WERI-Rb-1 (cell line): Measurements from ENCODE around the gene DCAF17.

Experiments
- DNase-seq: peaks from one replicate; pipeline ENCODE4 v3.0.0-alpha.2; 2020
- H3K27ac ChIP-seq: fragments of 250-450 bp; sonication (Bioruptor Pico); 2 replicates; pipeline ENCODE4 v1.5.1; 2020; ENCODE audit warnings: mild to moderate bottlenecking, moderate library complexity
- H3K27me3 ChIP-seq: fragments of 250-450 bp; sonication (Bioruptor Pico); 2 replicates; pipeline ENCODE4 v1.5.1; 2021; ENCODE audit warnings: mild to moderate bottlenecking, low read depth, moderate library complexity; ENCODE audit not compliant: insufficient read depth, severe bottlenecking
- H3K36me3 ChIP-seq: fragments of 250-450 bp; sonication (Bioruptor Pico); 2 replicates; pipeline ENCODE4 v1.5.1; 2020; ENCODE audit warnings: mild to moderate bottlenecking, moderate library complexity
- H3K4me3 ChIP-seq: 2 replicates; pipeline ENCODE4 v1.5.1; 2011; ENCODE audit warnings: low read depth, mild to moderate bottlenecking, control low read depth, low read length
- H3K9me3 ChIP-seq: fragments of 250-450 bp; sonication (Bioruptor Pico); 2 replicates; pipeline ENCODE4 v1.5.1; 2021; ENCODE audit warnings: mild to moderate bottlenecking, moderate library complexity; ENCODE audit not compliant: severe bottlenecking
- CTCF ChIP-seq: IDR thresholded peaks from 2 replicates; pipeline ENCODE4 v1.5.1; 2011; ENCODE audit warnings: low read depth, mild to moderate bottlenecking, control low read depth, inconsistent platforms, low read length

The DCAF17 gene

GRCh38 chr2:171407030-171407675 is 26.9 kb upstream of the DCAF17 start:
- no peak for DNase-seq
- peaks cover 20% of the 10 kb centered on the region for H3K9me3 ChIP-seq
- H3K27me3 ChIP-seq = no peaks in the 10 kb centered on the region
- no peaks in the 10 kb centered on the region for H3K36me3 ChIP-seq
- no peak overlapping the region for H3K4me3 ChIP-seq
- no peak for TF ChIP-seq CTCF
- no peak overlapping the region for H3K27ac ChIP-seq

GRCh38 chr2:171407676-171408044 is 26.4 kb upstream of the DCAF17 start:
- DNase-seq = no peak
- H3K36me3 ChIP-seq = no peaks in the 10 kb centered on the region
- H3K27ac ChIP-seq = no peak overlapping the region
- no peaks in the 10 kb centered on the region for H3K27me3 ChIP-seq
- TF ChIP-seq CTCF = no peak
- peaks cover 15% of the 10 kb centered on the region for H3K9me3 ChIP-seq
- H3K4me3 ChIP-seq = no peak overlapping the region

GRCh38 chr2:171409436-171409971 is 24.5 kb upstream of the DCAF17 start:
- no peak for DNase-seq
- H3K36me3 ChIP-seq = no peaks in the 10 kb centered on the region
- H3K27me3 ChIP-seq = no peaks in the 10 kb centered on the region
- H3K9me3 ChIP-seq = peaks cover 5% of the 10 kb centered on the region
- TF ChIP-seq CTCF = no peak
- H3K4me3 ChIP-seq = no peak overlapping the region
- no peak overlapping the region for H3K27ac ChIP-seq

- no peaks in the 10 kb centered on the region for H3K9me3 ChIP-seq
- H3K27me3 ChIP-seq = no peaks in the 10 kb centered on the region
- no peak for TF ChIP-seq CTCF
- H3K36me3 ChIP-seq = no peaks in the 10 kb centered on the region
- no peak overlapping the region for H3K4me3 ChIP-seq
- no peak for DNase-seq
- no peak overlapping the region for H3K27ac ChIP-seq
These were observed 23.9 kb upstream of the DCAF17 start for GRCh38 chr2:171410101-171410500.

GRCh38 chr2:171410624-171411023 is 23.4 kb upstream of the DCAF17 start:
- no peak overlapping the region for H3K27ac ChIP-seq
- H3K9me3 ChIP-seq = no peaks in the 10 kb centered on the region
- no peaks in the 10 kb centered on the region for H3K36me3 ChIP-seq
- H3K4me3 ChIP-seq = no peak overlapping the region
- no peak for DNase-seq
- no peak for TF ChIP-seq CTCF
- H3K27me3 ChIP-seq = no peaks in the 10 kb centered on the region

- Histone ChIP-seq H3K27me3 (no peaks in the 10 kb centered on the region), H3K4me3 (no peak overlapping the region), H3K36me3 (no peaks in the 10 kb centered on the region), H3K9me3 (no peaks in the 10 kb centered on the region), H3K27ac (no peak overlapping the region)
- no peak for TF ChIP-seq CTCF
- no peak for DNase-seq
These were observed 22.8 kb upstream of the DCAF17 start for GRCh38 chr2:171411214-171411613.
